Esophagus squamous epithelium (tissue), 4 donors: ENCODE results near the gene KRT2.

Experiments
- CTCF ChIP-seq, 6 experiments: fragments of 450-650 bp in 4 of 6; fragments of 200-600 bp in 2 of 6; sonication (generic) in 2 of 6; IDR thresholded peaks; one replicate each; pipeline ENCODE4 v1.5.1; 2016 to 2019; ENCODE audit warnings: antibody characterized with exemption in 6 of 6, mild to moderate bottlenecking in 4 of 6, moderate library complexity in 4 of 6
- POLR2A ChIP-seq, 4 donors: fragments of 450-650 bp; IDR thresholded peaks; one replicate each; pipeline ENCODE4 v1.6.1; 2017; ENCODE audit warnings: antibody characterized with exemption in 4 of 4, mild to moderate bottlenecking in 4 of 4, moderate library complexity in 3 of 4

- TF ChIP-seq CTCF (IDR thresholded peaks at IDR 0.05) (no peak), POLR2A (IDR thresholded peaks at IDR 0.05) (no peak)
Measured at GRCh38 chr12:52631676-52632459, 20.1 kb downstream of the KRT2 start.
